ENCODE measurements around the gene TGFBR3.

DNA sequence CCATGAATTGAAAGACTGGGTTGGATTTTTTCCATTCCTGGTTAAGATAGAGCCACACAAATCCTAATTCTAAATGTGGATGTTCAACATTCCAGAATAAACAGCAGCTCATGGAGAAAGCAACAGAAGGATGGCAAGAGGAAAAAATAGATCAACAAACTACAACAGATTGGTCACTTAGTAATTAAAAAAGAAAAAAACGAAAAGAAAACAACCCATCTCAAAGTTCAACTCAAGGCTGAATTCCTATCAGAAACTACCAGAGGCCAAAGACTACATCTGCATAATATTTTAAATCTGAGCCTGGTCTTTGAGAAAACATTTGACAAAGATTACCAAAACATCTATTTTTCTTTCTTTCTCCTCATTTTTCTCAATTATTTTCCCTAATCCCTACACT is 69.9 kb downstream of the TGFBR3 start:
- TF ChIP-seq CTCF (conservative IDR thresholded peaks at IDR 0.05 in 1 of 2, IDR thresholded peaks at IDR 0.05 in 1 of 2; ENCODE audit: extremely low read depth in 1 of 2, insufficient read depth in 1 of 2, low read depth in 1 of 2, low read length in 2 of 2) = no peak
- TF ChIP-seq EZH2 (IDR thresholded peaks at IDR 0.05; ENCODE audit: borderline replicate concordance, low read length) = no peak

Measured in mammary epithelial cell (primary cell).